Gastrocnemius medialis (tissue), 4 donors: ENCODE measurements around the gene WDFY4. TPM values are rescaled to one million over a fixed set of nuclear protein-coding genes. Genes with fewer than 3 reads are reported as not detected.

Experiments used
- ATAC-seq, 2 donors: fragments of 150-250 bp; one replicate each; pipeline ENCODE4 v1.9.1; 2016
- DNase-seq, 2 donors: peaks; one replicate each; pipeline ENCODE4 v3.0.0-alpha.2; 2019
- H3K27ac ChIP-seq, 4 donors: fragments of 200-600 bp; sonication (generic); 1 replicate in 1 of 4; 2 replicates in 3 of 4; pipeline ENCODE4 v1.5.1; 2016 to 2018; ENCODE audit warnings: mild to moderate bottlenecking in 2 of 4, moderate library complexity in 1 of 4
- H3K27me3 ChIP-seq, 3 donors: fragments of 200-600 bp; sonication (generic) in 2 of 3; 1 replicate in 1 of 3; 2 replicates in 2 of 3; pipeline versions ENCODE4 v1.5.1 to v1.6.0; 2016 to 2019; ENCODE audit warnings: mild to moderate bottlenecking in 1 of 3, moderate library complexity in 1 of 3
- H3K36me3 ChIP-seq, 2 donors: fragments of 200-600 bp; sonication (generic) in 1 of 2; one replicate each; pipeline ENCODE4 v1.5.1; 2017 to 2018
- H3K4me1 ChIP-seq, 2 donors: fragments of 200-600 bp; sonication (generic) in 1 of 2; one replicate each; pipeline ENCODE4 v1.5.1; 2016 to 2017; ENCODE audit warnings: mild to moderate bottlenecking in 2 of 2
- H3K4me3 ChIP-seq, 4 donors: fragments of 200-600 bp; sonication (generic) in 3 of 4; 1 replicate in 1 of 4; 2 replicates in 3 of 4; pipeline ENCODE4 v1.5.1; 2016 to 2019; ENCODE audit warnings: mild to moderate bottlenecking in 2 of 4
- H3K9me3 ChIP-seq, 3 donors: fragments of 200-600 bp; sonication (generic) in 2 of 3; 1 replicate in 1 of 3; 2 replicates in 2 of 3; pipeline ENCODE4 v1.5.1; 2016 to 2019
- CTCF ChIP-seq, 5 experiments: fragments of 450-650 bp in 3 of 5; fragments of 200-600 bp in 2 of 5; sonication (generic) in 2 of 5; IDR thresholded peaks in 4 of 5; conservative IDR thresholded peaks in 1 of 5; 1 replicate in 4 of 5; 2 replicates in 1 of 5; pipeline ENCODE4 v1.5.1; 2016 to 2019; ENCODE audit warnings: antibody characterized with exemption in 5 of 5, mild to moderate bottlenecking in 3 of 5, moderate library complexity in 3 of 5
- POLR2A ChIP-seq, 2 donors: fragments of 450-650 bp; IDR thresholded peaks; one replicate each; pipeline ENCODE4 v1.6.1; 2017; ENCODE audit warnings: antibody characterized with exemption in 2 of 2, mild to moderate bottlenecking in 2 of 2, moderate library complexity in 2 of 2
- in situ Hi-C, 4 donors: fragments of 200-750 bp; cut with MboI; loops; one replicate each; pipeline versions ENCODE4 v1.15.0 to v1.8.0; 2017; ENCODE audit warnings: low sequenced_read_pairs in 4 of 4
- intact Hi-C: fragments of 100-400 bp; cut with DNase I; formaldehyde crosslinking; loops from one replicate; pipeline ENCODE4 v1.15.1; 2023; ENCODE audit warnings: low total_unique reads
- total RNA-seq, 4 donors: library from RNA; depleted of rRNA; stranded (reverse); fragments of >200 nt; gene quantifications; one replicate each; pipeline versions ENCODE4 v1.1.0 to v1.2.3, GENCODE V29; 2016

Gene WDFY4
- total RNA-seq, 4 donors from 2014 or later, result 0.29 to 0.94 (median 0.59) TPM

DNA sequence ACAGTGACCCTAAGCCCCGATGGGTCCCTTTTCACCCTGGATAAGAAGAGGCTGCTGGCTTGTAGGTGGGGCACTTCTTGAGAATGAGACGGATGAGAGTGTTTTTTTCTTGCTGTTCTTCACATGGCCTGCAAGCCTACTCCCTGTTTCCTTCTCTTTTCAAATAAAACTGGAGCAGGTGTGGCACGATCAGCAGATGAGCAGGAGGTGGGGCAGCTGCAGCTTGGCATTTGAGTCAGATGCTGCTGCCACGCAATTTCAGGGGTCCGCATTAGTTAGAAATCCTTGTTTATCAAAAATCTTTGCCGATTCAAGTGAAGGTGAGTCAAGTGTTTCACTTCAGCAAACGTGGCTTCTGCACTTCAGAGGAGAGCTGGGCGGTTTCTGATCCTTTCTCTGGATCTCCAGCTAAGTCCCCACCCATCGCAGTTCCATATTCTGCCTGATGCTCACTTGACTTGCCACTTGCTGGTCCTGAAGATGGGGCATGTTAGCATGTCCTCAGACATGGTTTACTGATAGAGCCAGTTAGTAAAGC lies 20.8 kb downstream of the WDFY4 start:
- ATAC-seq (no peak), DNase-seq (no peak)
- in situ Hi-C loops, result no loop called here
- no peaks in the 10 kb centered on the region for H3K9me3 ChIP-seq
- H3K36me3 ChIP-seq, result no peaks in the 10 kb centered on the region
- H3K27ac ChIP-seq, result no peak overlapping the region
- TF ChIP-seq POLR2A (IDR thresholded peaks at IDR 0.05), result no peak
- no peaks in the 10 kb centered on the region for H3K27me3 ChIP-seq
- no peaks in the 10 kb centered on the region for H3K4me1 ChIP-seq
- intact Hi-C loops, result no loop called here
- H3K4me3 ChIP-seq, result no peak overlapping the region

DNA sequence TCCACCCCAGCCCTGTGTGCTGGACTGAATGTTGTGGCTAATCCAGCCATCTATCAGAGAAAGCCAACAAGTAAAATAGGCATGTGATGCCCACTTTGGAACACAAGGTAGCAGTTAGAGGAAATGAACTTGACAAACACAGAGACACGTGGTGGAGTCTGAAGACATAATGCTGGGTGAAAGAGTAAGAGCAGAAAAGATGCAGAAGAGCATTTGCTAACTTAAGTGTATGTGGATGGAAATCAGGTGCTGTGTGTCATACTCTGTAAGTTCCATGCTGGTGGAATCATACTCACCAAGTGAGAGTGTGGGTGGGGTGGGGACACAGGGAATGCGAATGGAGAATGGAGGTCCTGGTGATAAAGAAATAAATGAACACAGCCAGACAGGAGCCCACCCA lies 22.8 kb downstream of the WDFY4 start:
- TF ChIP-seq POLR2A (IDR thresholded peaks at IDR 0.05) (no peak), CTCF (IDR thresholded peaks at IDR 0.05 in 4 of 5, conservative IDR thresholded peaks at IDR 0.05 in 1 of 5) (no peak)
- in situ Hi-C loops, result no loop called here
- Histone ChIP-seq H3K4me3 (no peak overlapping the region), H3K4me1 (no peaks in the 10 kb centered on the region), H3K27ac (no peak overlapping the region), H3K36me3 (no peaks in the 10 kb centered on the region), H3K27me3 (no peaks in the 10 kb centered on the region), H3K9me3 (no peaks in the 10 kb centered on the region)
- no peak for ATAC-seq
- intact Hi-C loops, result no loop called here
- no peak for DNase-seq

GRCh38 chr10:48708144-48708543 lies 23.5 kb downstream of the WDFY4 start:
- TF ChIP-seq CTCF (IDR thresholded peaks at IDR 0.05 in 4 of 5, conservative IDR thresholded peaks at IDR 0.05 in 1 of 5), result no peak
- no peak for TF ChIP-seq POLR2A (IDR thresholded peaks at IDR 0.05)
- no peak overlapping the region for H3K4me3 ChIP-seq
- no peaks in the 10 kb centered on the region for H3K36me3 ChIP-seq
- H3K27ac ChIP-seq, result no peak overlapping the region
- intact Hi-C loops, result no loop called here
- ATAC-seq (no peak), DNase-seq (no peak)
- H3K9me3 ChIP-seq, result no peaks in the 10 kb centered on the region
- in situ Hi-C loops, result no loop called here
- no peaks in the 10 kb centered on the region for H3K4me1 ChIP-seq
- no peaks in the 10 kb centered on the region for H3K27me3 ChIP-seq

DNA sequence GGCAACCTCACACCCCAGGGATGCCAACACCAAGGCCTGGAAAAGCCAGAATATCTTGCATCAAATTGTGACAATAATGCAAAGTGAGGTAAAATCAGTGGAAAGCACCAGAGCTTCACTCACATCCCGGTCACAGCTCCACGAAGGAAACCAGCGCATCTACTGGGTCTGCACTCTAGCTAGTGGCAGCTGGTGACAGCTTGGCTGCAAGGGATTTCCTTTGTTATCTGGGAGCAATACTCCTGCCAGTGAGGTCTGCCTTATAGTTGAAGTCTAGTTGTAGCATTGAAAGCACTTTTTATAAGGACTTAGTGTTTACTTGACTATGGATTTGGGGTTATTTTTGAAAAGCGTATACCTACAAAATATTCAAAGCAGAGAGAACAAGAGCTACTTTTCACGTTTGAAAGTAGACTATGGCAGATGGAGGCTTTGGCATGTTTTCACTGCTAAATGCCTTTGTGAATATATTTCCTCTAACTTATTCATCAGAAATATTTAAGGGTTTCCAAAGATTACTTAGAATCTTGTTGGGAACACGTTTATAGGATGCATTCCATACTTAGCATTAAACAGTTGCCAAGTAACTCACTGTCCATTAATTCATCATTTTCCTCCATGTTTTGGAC lies 26.1 kb downstream of the WDFY4 start:
- no peak for ATAC-seq
- no peak for DNase-seq
- Histone ChIP-seq H3K4me3 (no peak overlapping the region), H3K27ac (no peak overlapping the region), H3K36me3 (no peaks in the 10 kb centered on the region), H3K4me1 (no peaks in the 10 kb centered on the region), H3K9me3 (no peaks in the 10 kb centered on the region), H3K27me3 (no peaks in the 10 kb centered on the region)
- intact Hi-C loops (no loop called here), in situ Hi-C loops (no loop called here)
- TF ChIP-seq CTCF (IDR thresholded peaks at IDR 0.05 in 4 of 5, conservative IDR thresholded peaks at IDR 0.05 in 1 of 5), result no peak
- no peak for TF ChIP-seq POLR2A (IDR thresholded peaks at IDR 0.05)

GRCh38 chr10:48711830-48712229 lies 27.2 kb downstream of the WDFY4 start:
- Histone ChIP-seq H3K27me3 (no peaks in the 10 kb centered on the region), H3K4me3 (no peak overlapping the region), H3K9me3 (no peaks in the 10 kb centered on the region), H3K36me3 (no peaks in the 10 kb centered on the region), H3K4me1 (no peaks in the 10 kb centered on the region), H3K27ac (no peak overlapping the region)
- DNase-seq, result no peak
- intact Hi-C loops, result no loop called here
- TF ChIP-seq CTCF (IDR thresholded peaks at IDR 0.05 in 4 of 5, conservative IDR thresholded peaks at IDR 0.05 in 1 of 5), result no peak
- TF ChIP-seq POLR2A (IDR thresholded peaks at IDR 0.05), result no peak
- in situ Hi-C loops, result no loop called here
- no peak for ATAC-seq
